GM18951 (cell line): ENCODE data around the gene LRRC32.
"Not testable (repeated sequence)": the region's sequence is repeated elsewhere in the genome, so short reads cannot be mapped to it uniquely, and the experiment has no call there.

ENCODE experiments used
- POLR2A ChIP-seq: IDR thresholded peaks from 4 replicates; pipeline ENCODE4 v1.6.1; 2011; ENCODE audit warnings: mild to moderate bottlenecking; ENCODE audit not compliant: insufficient read length, insufficient read depth; ENCODE audit errors: extremely low read depth
- in situ Hi-C: fragments of 300-500 bp; cut with MboI; formaldehyde crosslinking; loops from one replicate; pipeline ENCODE4 v1.12.0; 2022; ENCODE audit warnings: low sequenced_read_pairs, mixed read lengths, inconsistent platforms; ENCODE audit not compliant: unreplicated experiment

LRRC32 gene

GRCh38 chr11:76628408-76628947, 42.1 kb downstream of the LRRC32 start:
- in situ Hi-C loops, result no loop called here
- TF ChIP-seq POLR2A, result no peak

GRCh38 chr11:76627606-76628005, 42.9 kb downstream of the LRRC32 start:
- in situ Hi-C loops, result no loop called here
- TF ChIP-seq POLR2A, result no peak

- no peak for TF ChIP-seq POLR2A
- in situ Hi-C loops, result no loop called here
Observed at GRCh38 chr11:76626921-76627401, 43.6 kb downstream of the LRRC32 start.

- TF ChIP-seq POLR2A, result no peak
Observed at GRCh38 chr11:76626266-76626665, 44.3 kb downstream of the LRRC32 start.

GRCh38 chr11:76625472-76626186, 44.9 kb downstream of the LRRC32 start:
- in situ Hi-C loops, result no loop called here
- TF ChIP-seq POLR2A, result no peak

More at GRCh38 chr11:76626266-76626665, 44.3 kb downstream of the LRRC32 start:
- in situ Hi-C loops, result no loop called here

GRCh38 chr11:76624500-76625379, 45.8 kb downstream of the LRRC32 start:
- no peak for TF ChIP-seq POLR2A
- in situ Hi-C loops, result no loop called here

- no peak for TF ChIP-seq POLR2A
- in situ Hi-C loops, result no loop called here
Observed at GRCh38 chr11:76623884-76624419, 46.6 kb downstream of the LRRC32 start.

- in situ Hi-C loops, result no loop called here
- TF ChIP-seq POLR2A, result no peak
Observed at GRCh38 chr11:76623171-76623883, 47.2 kb downstream of the LRRC32 start.

GRCh38 chr11:76622493-76623094, 48.0 kb downstream of the LRRC32 start:
- no peak for TF ChIP-seq POLR2A
- in situ Hi-C loops, result no loop called here

GRCh38 chr11:76621868-76622267, 48.7 kb downstream of the LRRC32 start:
- in situ Hi-C loops, result no loop called here
- no peak for TF ChIP-seq POLR2A

GRCh38 chr11:76621466-76621865, 49.1 kb downstream of the LRRC32 start:
- TF ChIP-seq POLR2A, result no peak

GRCh38 chr11:76620489-76620888, 50.1 kb downstream of the LRRC32 start:
- in situ Hi-C loops, result no loop called here
- no peak for TF ChIP-seq POLR2A

More at GRCh38 chr11:76621466-76621865, 49.1 kb downstream of the LRRC32 start:
- in situ Hi-C loops, result no loop called here

- in situ Hi-C loops, result not testable (repeated sequence)
Observed at GRCh38 chr11:76619801-76620200, 50.7 kb downstream of the LRRC32 start.
